ENCODE measurements around the gene ROR1. TPM values are rescaled to one million over a fixed set of nuclear protein-coding genes. Genes with fewer than 3 reads are reported as not detected.

ROR1 gene
- total RNA-seq, 4 donors from 2014 or later, result 2.6 to 37.6 (median 11.5) TPM

DNA sequence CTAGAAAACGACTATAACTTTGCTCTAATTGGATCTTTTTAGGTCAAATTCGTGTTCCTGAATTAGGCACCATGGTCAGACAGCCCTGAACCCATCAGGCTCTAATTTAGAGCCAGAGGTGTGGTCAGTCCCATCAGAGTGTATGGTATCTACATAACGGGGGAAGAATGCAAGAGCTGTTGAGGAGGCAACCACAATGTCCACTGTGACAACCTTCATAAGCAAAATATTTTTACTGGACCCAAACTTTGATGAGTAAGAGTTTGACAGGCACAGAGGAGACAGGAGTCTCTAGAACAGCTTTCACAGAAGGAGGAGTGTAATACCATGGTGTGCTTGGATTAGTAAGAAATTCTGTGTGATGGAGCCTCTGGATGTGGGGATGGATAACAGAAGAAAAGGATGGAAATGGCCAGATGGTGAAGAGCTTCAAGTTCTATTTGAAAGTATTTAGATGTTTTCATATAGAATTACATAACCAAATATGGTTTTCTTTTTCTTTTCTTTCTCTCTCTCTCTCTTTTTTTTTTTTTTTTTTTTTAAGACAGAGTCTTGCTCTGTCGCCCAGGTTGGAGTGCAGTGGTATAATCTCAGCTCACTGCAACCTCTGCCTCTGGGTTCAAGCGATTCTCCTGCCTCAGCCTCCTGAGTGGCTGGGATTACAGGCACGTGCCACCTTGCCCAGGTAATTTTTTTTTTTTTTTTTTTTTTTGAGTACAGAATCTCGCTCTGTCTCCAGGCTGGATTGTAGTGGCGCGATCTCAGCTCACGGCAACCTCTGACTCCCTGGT, 454.5 kb downstream of the ROR1 start:
- intact Hi-C loops (cut with DNase I; ENCODE audit: low total_unique reads), result no loop called here
- Histone ChIP-seq H3K36me3 (no peaks in the 10 kb centered on the region), H3K9me3 (no peaks in the 10 kb centered on the region), H3K27me3 (no peaks in the 10 kb centered on the region), H3K4me1 (no peaks in the 10 kb centered on the region), H3K4me3 (no peak overlapping the region), H3K27ac (no peak overlapping the region)
- DNase-seq, result no peak
- TF ChIP-seq POLR2A (IDR thresholded peaks at IDR 0.05), result no peak
- TF ChIP-seq, protein P1, sequence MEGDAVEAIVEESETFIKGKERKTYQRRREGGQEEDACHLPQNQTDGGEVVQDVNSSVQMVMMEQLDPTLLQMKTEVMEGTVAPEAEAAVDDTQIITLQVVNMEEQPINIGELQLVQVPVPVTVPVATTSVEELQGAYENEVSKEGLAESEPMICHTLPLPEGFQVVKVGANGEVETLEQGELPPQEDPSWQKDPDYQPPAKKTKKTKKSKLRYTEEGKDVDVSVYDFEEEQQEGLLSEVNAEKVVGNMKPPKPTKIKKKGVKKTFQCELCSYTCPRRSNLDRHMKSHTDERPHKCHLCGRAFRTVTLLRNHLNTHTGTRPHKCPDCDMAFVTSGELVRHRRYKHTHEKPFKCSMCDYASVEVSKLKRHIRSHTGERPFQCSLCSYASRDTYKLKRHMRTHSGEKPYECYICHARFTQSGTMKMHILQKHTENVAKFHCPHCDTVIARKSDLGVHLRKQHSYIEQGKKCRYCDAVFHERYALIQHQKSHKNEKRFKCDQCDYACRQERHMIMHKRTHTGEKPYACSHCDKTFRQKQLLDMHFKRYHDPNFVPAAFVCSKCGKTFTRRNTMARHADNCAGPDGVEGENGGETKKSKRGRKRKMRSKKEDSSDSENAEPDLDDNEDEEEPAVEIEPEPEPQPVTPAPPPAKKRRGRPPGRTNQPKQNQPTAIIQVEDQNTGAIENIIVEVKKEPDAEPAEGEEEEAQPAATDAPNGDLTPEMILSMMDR (IDR thresholded peaks at IDR 0.05), result no peak

DNA sequence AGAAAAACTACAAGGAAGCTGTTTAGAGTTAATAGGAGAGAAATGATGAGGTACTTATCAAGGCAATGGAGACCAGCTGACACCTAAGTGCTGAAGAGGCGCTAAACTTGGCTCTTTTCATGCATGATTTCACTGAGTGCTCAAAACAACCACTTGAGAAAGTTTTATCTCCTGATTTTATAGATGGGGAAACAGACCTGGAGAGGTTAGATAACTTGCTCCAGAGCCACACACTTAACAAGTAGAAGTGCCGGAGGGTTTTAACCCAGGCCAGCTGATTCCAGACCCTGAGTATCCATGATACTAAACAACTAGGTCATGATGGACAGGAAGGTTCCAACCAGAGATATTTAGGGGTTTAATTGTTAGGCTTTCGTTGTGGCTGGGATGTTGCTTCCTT, 455.5 kb downstream of the ROR1 start:
- H3K4me3 ChIP-seq, result no peak overlapping the region
- no peaks in the 10 kb centered on the region for H3K4me1 ChIP-seq
- intact Hi-C loops (cut with DNase I; ENCODE audit: low total_unique reads), result no loop called here
- TF ChIP-seq, protein P1 (IDR thresholded peaks at IDR 0.05), result no peak
- no peak for TF ChIP-seq POLR2A (IDR thresholded peaks at IDR 0.05)
- H3K9me3 ChIP-seq, result no peaks in the 10 kb centered on the region
- no peak for DNase-seq
- no peaks in the 10 kb centered on the region for H3K27me3 ChIP-seq
- H3K36me3 ChIP-seq, result no peaks in the 10 kb centered on the region
- H3K27ac ChIP-seq, result no peak overlapping the region

Small RNA genes within 50 kb of the gene (small RNA-seq; reads per million reads assigned to genes)
- gene RF00019 (not detected), gene RNU6-809P (not detected)

Other genes with a start within 250 kb of the ROR1 start
- gene PGM1, start 180.6 kb upstream of the ROR1 start, total RNA-seq, result 10 to 100 TPM; 17.9 to 75.8 (median 27.8) TPM

Measured in uterus (tissue), 4 donors.